ENCODE data around the gene HERC2.

Gene HERC2

GRCh38 chr15:28262438-28262837 is 59.5 kb downstream of the HERC2 start:
- H3K9ac ChIP-seq (ENCODE audit: low read length): no peak overlapping the region
- no peaks in the 10 kb centered on the region for H3K27me3 ChIP-seq (ENCODE audit: insufficient read depth, low read length, poor library complexity)
- no peak overlapping the region for H3K4ac ChIP-seq (ENCODE audit: low read depth, low read length)
- no peak for DNase-seq
- H3K4me3 ChIP-seq (ENCODE audit: low read length): no peak overlapping the region
- H3K79me1 ChIP-seq (ENCODE audit: low read length): peaks cover 13% of the 10 kb centered on the region
- no peak overlapping the region for H2BK5ac ChIP-seq (ENCODE audit: low read length)
- H3K56ac ChIP-seq (ENCODE audit: low read length): no peak overlapping the region
- H3K4me1 ChIP-seq (ENCODE audit: control insufficient read depth, low read depth, low read length): no peaks in the 10 kb centered on the region
- no peak overlapping the region for H3K18ac ChIP-seq (ENCODE audit: low read length)
- no peak overlapping the region for H4K5ac ChIP-seq (ENCODE audit: low read length)
- H3K27ac ChIP-seq (ENCODE audit: low read depth, low read length): no peak overlapping the region
- peaks cover 9% of the 10 kb centered on the region for H3K79me2 ChIP-seq (ENCODE audit: control insufficient read depth, insufficient read depth, low read length)
- no peak overlapping the region for H2BK120ac ChIP-seq (ENCODE audit: low read depth, low read length)
- no peak overlapping the region for H2AK5ac ChIP-seq (ENCODE audit: low read length)
- H2BK15ac ChIP-seq (replicated peaks; ENCODE audit: low read depth): no peak overlapping the region
- H4K8ac ChIP-seq (ENCODE audit: low read depth, low read length): no peak overlapping the region
- H3K23ac ChIP-seq (ENCODE audit: low read length): no peak overlapping the region
- peaks cover 6% of the 10 kb centered on the region for H3K36me3 ChIP-seq (ENCODE audit: control insufficient read depth, insufficient read depth, low read length)
- no peak overlapping the region for H3K4me2 ChIP-seq (ENCODE audit: low read length)

DNA sequence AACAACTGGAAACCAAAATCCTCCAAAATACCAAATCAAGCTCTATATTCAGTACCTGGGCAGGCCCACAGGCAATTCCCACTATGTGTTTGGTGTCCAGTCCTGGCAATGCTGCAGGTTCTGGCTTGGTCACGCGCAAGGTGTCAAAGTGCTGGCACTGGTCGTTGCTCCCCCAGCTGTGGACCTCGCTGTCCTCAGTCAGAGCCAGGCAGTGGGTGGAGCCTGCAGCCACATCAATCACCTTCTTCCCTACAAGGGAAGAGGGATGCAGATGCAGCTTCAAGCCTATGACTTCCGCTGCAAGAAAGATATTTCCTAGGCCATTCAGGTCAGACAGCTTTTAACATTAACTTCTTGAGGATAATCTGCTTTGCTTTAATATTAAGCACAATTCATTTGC is 61.3 kb downstream of the HERC2 start:
- no peak overlapping the region for H3K4ac ChIP-seq (ENCODE audit: low read depth, low read length)
- no peak overlapping the region for H3K4me3 ChIP-seq (ENCODE audit: low read length)
- H3K23ac ChIP-seq (ENCODE audit: low read length): no peak overlapping the region
- H3K56ac ChIP-seq (ENCODE audit: low read length): no peak overlapping the region
- H3K4me2 ChIP-seq (ENCODE audit: low read length): no peak overlapping the region
- H3K79me1 ChIP-seq (ENCODE audit: low read length): peaks cover 13% of the 10 kb centered on the region
- H3K27me3 ChIP-seq (ENCODE audit: insufficient read depth, low read length, poor library complexity): no peaks in the 10 kb centered on the region
- no peak overlapping the region for H2BK5ac ChIP-seq (ENCODE audit: low read length)
- no peak overlapping the region for H3K27ac ChIP-seq (ENCODE audit: low read depth, low read length)
- no peak overlapping the region for H2AK5ac ChIP-seq (ENCODE audit: low read length)
- DNase-seq: peak; percentile 26
- no peaks in the 10 kb centered on the region for H3K4me1 ChIP-seq (ENCODE audit: control insufficient read depth, low read depth, low read length)
- no peak overlapping the region for H3K18ac ChIP-seq (ENCODE audit: low read length)
- H3K79me2 ChIP-seq (ENCODE audit: control insufficient read depth, insufficient read depth, low read length): peaks cover 9% of the 10 kb centered on the region
- H3K9ac ChIP-seq (ENCODE audit: low read length): no peak overlapping the region
- no peak overlapping the region for H4K8ac ChIP-seq (ENCODE audit: low read depth, low read length)
- no peak overlapping the region for H2BK120ac ChIP-seq (ENCODE audit: low read depth, low read length)
- H2BK15ac ChIP-seq (replicated peaks; ENCODE audit: low read depth): no peak overlapping the region
- WGBS (ENCODE audit: extremely low coverage, insufficient coverage, low lambda C conversion rate): no CpG with 5 or more reads among the region's 5 CpGs
- H4K5ac ChIP-seq (ENCODE audit: low read length): no peak overlapping the region
- H3K36me3 ChIP-seq (ENCODE audit: control insufficient read depth, insufficient read depth, low read length): peaks cover 4% of the 10 kb centered on the region

GRCh38 chr15:28260317-28260716 is 61.7 kb downstream of the HERC2 start:
- no peak overlapping the region for H2BK15ac ChIP-seq (replicated peaks; ENCODE audit: low read depth)
- H3K79me1 ChIP-seq (ENCODE audit: low read length): peaks cover 13% of the 10 kb centered on the region
- H3K23ac ChIP-seq (ENCODE audit: low read length): no peak overlapping the region
- H4K8ac ChIP-seq (ENCODE audit: low read depth, low read length): no peak overlapping the region
- H3K4me1 ChIP-seq (ENCODE audit: control insufficient read depth, low read depth, low read length): no peaks in the 10 kb centered on the region
- no peak overlapping the region for H3K4ac ChIP-seq (ENCODE audit: low read depth, low read length)
- peaks cover 9% of the 10 kb centered on the region for H3K79me2 ChIP-seq (ENCODE audit: control insufficient read depth, insufficient read depth, low read length)
- no peak overlapping the region for H3K4me2 ChIP-seq (ENCODE audit: low read length)
- H3K4me3 ChIP-seq (ENCODE audit: low read length): no peak overlapping the region
- H3K27ac ChIP-seq (ENCODE audit: low read depth, low read length): no peak overlapping the region
- no peak overlapping the region for H3K56ac ChIP-seq (ENCODE audit: low read length)
- no peak overlapping the region for H4K5ac ChIP-seq (ENCODE audit: low read length)
- H3K36me3 ChIP-seq (ENCODE audit: control insufficient read depth, insufficient read depth, low read length): peaks cover 3% of the 10 kb centered on the region
- H2BK120ac ChIP-seq (ENCODE audit: low read depth, low read length): no peak overlapping the region
- no peak overlapping the region for H2AK5ac ChIP-seq (ENCODE audit: low read length)
- H3K18ac ChIP-seq (ENCODE audit: low read length): no peak overlapping the region
- WGBS (ENCODE audit: extremely low coverage, insufficient coverage, low lambda C conversion rate): no CpG with 5 or more reads among the region's 3 CpGs
- no peak for DNase-seq
- H3K27me3 ChIP-seq (ENCODE audit: insufficient read depth, low read length, poor library complexity): no peaks in the 10 kb centered on the region
- H3K9ac ChIP-seq (ENCODE audit: low read length): no peak overlapping the region
- no peak overlapping the region for H2BK5ac ChIP-seq (ENCODE audit: low read length)

GRCh38 chr15:28255965-28256364 is 66.0 kb downstream of the HERC2 start:
- H3K79me2 ChIP-seq (ENCODE audit: control insufficient read depth, insufficient read depth, low read length): peaks cover 2% of the 10 kb centered on the region
- no peak overlapping the region for H3K56ac ChIP-seq (ENCODE audit: low read length)
- no peaks in the 10 kb centered on the region for H3K4me1 ChIP-seq (ENCODE audit: control insufficient read depth, low read depth, low read length)
- no CpG with 5 or more reads among the region's 15 CpGs for WGBS (ENCODE audit: extremely low coverage, insufficient coverage, low lambda C conversion rate)
- no peak overlapping the region for H3K23ac ChIP-seq (ENCODE audit: low read length)
- H3K9ac ChIP-seq (ENCODE audit: low read length): no peak overlapping the region
- DNase-seq: no peak
- peaks cover 1% of the 10 kb centered on the region for H3K79me1 ChIP-seq (ENCODE audit: low read length)
- peaks cover 6% of the 10 kb centered on the region for H3K36me3 ChIP-seq (ENCODE audit: control insufficient read depth, insufficient read depth, low read length)
- H3K4me3 ChIP-seq (ENCODE audit: low read length): no peak overlapping the region
- no peak overlapping the region for H2BK5ac ChIP-seq (ENCODE audit: low read length)
- no peak overlapping the region for H3K4ac ChIP-seq (ENCODE audit: low read depth, low read length)
- no peaks in the 10 kb centered on the region for H3K27me3 ChIP-seq (ENCODE audit: insufficient read depth, low read length, poor library complexity)
- H2BK15ac ChIP-seq (replicated peaks; ENCODE audit: low read depth): no peak overlapping the region
- H2BK120ac ChIP-seq (ENCODE audit: low read depth, low read length): no peak overlapping the region
- no peak overlapping the region for H4K8ac ChIP-seq (ENCODE audit: low read depth, low read length)
- no peak overlapping the region for H3K4me2 ChIP-seq (ENCODE audit: low read length)
- no peak overlapping the region for H2AK5ac ChIP-seq (ENCODE audit: low read length)
- no peak overlapping the region for H3K18ac ChIP-seq (ENCODE audit: low read length)
- no peak overlapping the region for H3K27ac ChIP-seq (ENCODE audit: low read depth, low read length)
- H4K5ac ChIP-seq (ENCODE audit: low read length): no peak overlapping the region

DNA sequence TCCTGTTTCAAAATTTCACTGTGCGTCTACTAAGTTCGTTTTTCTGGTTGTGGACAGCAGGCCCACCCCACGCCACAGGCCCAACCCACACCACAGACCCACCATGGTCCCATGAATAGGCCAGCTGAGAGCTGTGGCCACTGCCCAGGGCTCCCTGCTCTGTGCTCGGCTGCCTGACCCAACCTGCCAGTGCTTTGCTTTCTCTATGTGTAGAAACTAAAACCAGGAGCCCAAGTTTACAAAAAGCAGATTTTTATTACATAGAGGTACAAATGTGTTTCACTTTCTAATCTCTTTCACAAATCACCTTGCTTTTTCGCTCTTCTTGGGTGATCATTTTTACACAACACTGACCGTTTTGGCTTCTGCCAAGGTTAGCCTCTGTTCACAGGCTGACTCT is 69.1 kb downstream of the HERC2 start:
- Histone ChIP-seq H3K4ac (ENCODE audit: low read depth, low read length) (no peak overlapping the region), H3K9ac (ENCODE audit: low read length) (no peak overlapping the region), H3K79me1 (ENCODE audit: low read length) (no peaks in the 10 kb centered on the region), H4K8ac (ENCODE audit: low read depth, low read length) (no peak overlapping the region), H3K23ac (ENCODE audit: low read length) (no peak overlapping the region), H4K5ac (ENCODE audit: low read length) (no peak overlapping the region), H3K4me2 (ENCODE audit: low read length) (no peak overlapping the region), H2BK15ac (replicated peaks; ENCODE audit: low read depth) (no peak overlapping the region), H2AK5ac (ENCODE audit: low read length) (no peak overlapping the region), H3K36me3 (ENCODE audit: control insufficient read depth, insufficient read depth, low read length) (peaks cover 7% of the 10 kb centered on the region), H3K27ac (ENCODE audit: low read depth, low read length) (no peak overlapping the region), H3K27me3 (ENCODE audit: insufficient read depth, low read length, poor library complexity) (no peaks in the 10 kb centered on the region), H2BK5ac (ENCODE audit: low read length) (no peak overlapping the region), H3K4me1 (ENCODE audit: control insufficient read depth, low read depth, low read length) (no peaks in the 10 kb centered on the region), H2BK120ac (ENCODE audit: low read depth, low read length) (no peak overlapping the region), H3K79me2 (ENCODE audit: control insufficient read depth, insufficient read depth, low read length) (no peaks in the 10 kb centered on the region), H3K56ac (ENCODE audit: low read length) (no peak overlapping the region), H3K18ac (ENCODE audit: low read length) (no peak overlapping the region), H3K4me3 (ENCODE audit: low read length) (no peak overlapping the region)
- no CpG with 5 or more reads among the region's 6 CpGs for WGBS (ENCODE audit: extremely low coverage, insufficient coverage, low lambda C conversion rate)
- DNase-seq: no peak

DNA sequence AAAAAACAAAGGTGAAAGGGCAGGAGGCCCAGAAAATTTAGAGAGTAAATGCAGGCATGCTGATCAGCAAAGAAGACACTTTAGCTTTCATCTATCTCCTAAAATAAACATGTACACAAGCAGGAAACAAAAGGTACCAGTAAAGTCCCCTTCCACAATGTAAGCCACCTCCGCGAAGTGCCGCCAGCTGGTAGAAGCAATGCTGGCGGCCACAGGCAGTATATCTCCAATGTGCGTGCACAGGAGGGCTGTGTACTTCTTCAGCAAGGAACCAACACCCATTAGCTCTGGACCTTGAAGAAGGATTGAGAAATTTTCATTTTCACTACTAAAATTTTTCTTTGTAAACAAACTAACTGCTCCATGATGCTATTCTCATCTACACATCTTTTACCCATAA is 75.4 kb downstream of the HERC2 start:
- Histone ChIP-seq H3K18ac (ENCODE audit: low read length) (no peak overlapping the region), H3K4ac (ENCODE audit: low read depth, low read length) (no peak overlapping the region), H2AK5ac (ENCODE audit: low read length) (no peak overlapping the region), H3K36me3 (ENCODE audit: control insufficient read depth, insufficient read depth, low read length) (peaks cover 3% of the 10 kb centered on the region), H2BK120ac (ENCODE audit: low read depth, low read length) (no peak overlapping the region), H3K27ac (ENCODE audit: low read depth, low read length) (no peak overlapping the region), H3K79me1 (ENCODE audit: low read length) (peaks cover 2% of the 10 kb centered on the region), H3K4me3 (ENCODE audit: low read length) (no peak overlapping the region), H3K56ac (ENCODE audit: low read length) (no peak overlapping the region), H3K79me2 (ENCODE audit: control insufficient read depth, insufficient read depth, low read length) (no peaks in the 10 kb centered on the region), H2BK15ac (replicated peaks; ENCODE audit: low read depth) (no peak overlapping the region), H3K4me2 (ENCODE audit: low read length) (no peak overlapping the region), H3K27me3 (ENCODE audit: insufficient read depth, low read length, poor library complexity) (no peaks in the 10 kb centered on the region), H2BK5ac (ENCODE audit: low read length) (no peak overlapping the region), H4K8ac (ENCODE audit: low read depth, low read length) (no peak overlapping the region), H3K23ac (ENCODE audit: low read length) (no peak overlapping the region), H3K9ac (ENCODE audit: low read length) (no peak overlapping the region), H4K5ac (ENCODE audit: low read length) (no peak overlapping the region), H3K4me1 (ENCODE audit: control insufficient read depth, low read depth, low read length) (no peaks in the 10 kb centered on the region)
- DNase-seq: no peak
- no CpG with 5 or more reads among the region's 5 CpGs for WGBS (ENCODE audit: extremely low coverage, insufficient coverage, low lambda C conversion rate)
